SK-N-SH (cell line): ENCODE data around the gene FAM156B.
"Not testable (repeated sequence)": the region's sequence is repeated elsewhere in the genome, so short reads cannot be mapped to it uniquely, and the experiment has no call there.

Experiments used
- ELF1 ChIP-seq: IDR thresholded peaks from 2 replicates; pipeline ENCODE4 v1.4.0; 2012
- EP300 ChIP-seq, 2 experiments: IDR thresholded peaks; 2 replicates each; pipeline versions ENCODE4 v1.4.0 to v1.6.1; 2012; ENCODE audit warnings: borderline replicate concordance in 1 of 2, low read depth in 1 of 2, low read length in 1 of 2
- EZH2phosphoT487 ChIP-seq: fragments of 200-600 bp; sonication (generic); IDR thresholded peaks from 2 replicates; pipeline ENCODE4 v1.6.1; 2017; ENCODE audit warnings: low read depth, mixed run types, mild to moderate bottlenecking, antibody characterized with exemption, moderate library complexity, borderline replicate concordance
- GATA2 ChIP-seq: sonication (generic); formaldehyde crosslinking; IDR thresholded peaks from 2 replicates; pipeline ENCODE4 v1.5.0; 2020; ENCODE audit warnings: mild to moderate bottlenecking, missing genetic modification reagents
- RFX5 ChIP-seq: IDR thresholded peaks from 2 replicates; pipeline ENCODE4 v1.6.1; 2012; ENCODE audit warnings: mild to moderate bottlenecking, improper control_type of control experiment, low read length
- RXRA ChIP-seq: IDR thresholded peaks from 2 replicates; pipeline ENCODE4 v1.4.0; 2012; ENCODE audit warnings: low read depth, mild to moderate bottlenecking, borderline replicate concordance
- SIN3A ChIP-seq: IDR thresholded peaks from 2 replicates; pipeline ENCODE4 v1.6.1; 2012; ENCODE audit warnings: low read depth, mild to moderate bottlenecking, low read length, moderate library complexity, borderline replicate concordance
- TAF1 ChIP-seq: IDR thresholded peaks from 2 replicates; pipeline ENCODE4 v1.6.1; 2012; ENCODE audit warnings: low read depth, mild to moderate bottlenecking, low read length, moderate library complexity, borderline replicate concordance
- YY1 ChIP-seq: IDR thresholded peaks from 2 replicates; pipeline ENCODE4 v1.4.0; 2012; ENCODE audit warnings: low read depth, mild to moderate bottlenecking
- TF ChIP-seq, protein P1 (sequence below): fragments of 200-600 bp; sonication (generic); IDR thresholded peaks from 2 replicates; pipeline ENCODE4 v1.6.1; 2017; ENCODE audit warnings: antibody characterized with exemption, mild to moderate bottlenecking, moderate library complexity
- TF ChIP-seq, protein P2 (sequence below): fragments of 150-350 bp; IDR thresholded peaks from 2 replicates; pipeline ENCODE4 v1.6.1; 2017; ENCODE audit warnings: antibody characterized with exemption, low read length, low read depth, borderline replicate concordance
- TF ChIP-seq, protein P3 (sequence below): IDR thresholded peaks from 2 replicates; pipeline ENCODE4 v1.4.0; 2012; ENCODE audit warnings: low read depth
- TF ChIP-seq, protein P4 (sequence below): IDR thresholded peaks from 2 replicates; pipeline ENCODE4 v1.6.1; 2012; ENCODE audit warnings: mild to moderate bottlenecking, low read depth, low read length, moderate library complexity
- TF ChIP-seq, protein P5 (sequence below): fragments of 150-350 bp; IDR thresholded peaks from 2 replicates; pipeline ENCODE4 v1.6.1; 2016; ENCODE audit warnings: mild to moderate bottlenecking, low read depth, low read length

DNA sequence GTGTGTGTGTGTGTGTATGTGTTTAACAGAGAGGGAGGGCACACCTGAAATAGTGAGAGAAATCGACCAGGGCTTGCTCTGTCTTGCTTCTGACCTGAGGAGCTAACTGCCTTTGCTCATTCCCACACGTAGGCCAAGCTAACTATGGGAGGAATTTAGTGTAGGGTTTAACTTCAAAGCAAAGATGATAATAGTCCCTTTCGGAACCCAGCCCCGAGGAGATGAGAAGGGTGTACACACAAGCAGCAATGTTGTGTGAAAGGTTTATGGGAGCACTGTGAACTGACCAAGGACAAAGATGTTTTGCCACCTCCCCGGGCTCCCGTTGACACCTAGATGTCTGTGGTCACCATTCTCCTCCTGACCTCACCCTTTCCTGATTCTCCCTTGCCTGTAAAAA lies 20.7 kb upstream of the FAM156B start:
- TF ChIP-seq TAF1; EP300 (IDR thresholded peaks at IDR 0.05; ENCODE audit: borderline replicate concordance in 1 of 2, low read depth in 1 of 2, low read length in 1 of 2); SIN3A; ELF1; YY1; GATA2 (CRISPR knock-in tag); EZH2phosphoT487; RXRA; RFX5: not testable (repeated sequence)
- TF ChIP-seq, protein P1, sequence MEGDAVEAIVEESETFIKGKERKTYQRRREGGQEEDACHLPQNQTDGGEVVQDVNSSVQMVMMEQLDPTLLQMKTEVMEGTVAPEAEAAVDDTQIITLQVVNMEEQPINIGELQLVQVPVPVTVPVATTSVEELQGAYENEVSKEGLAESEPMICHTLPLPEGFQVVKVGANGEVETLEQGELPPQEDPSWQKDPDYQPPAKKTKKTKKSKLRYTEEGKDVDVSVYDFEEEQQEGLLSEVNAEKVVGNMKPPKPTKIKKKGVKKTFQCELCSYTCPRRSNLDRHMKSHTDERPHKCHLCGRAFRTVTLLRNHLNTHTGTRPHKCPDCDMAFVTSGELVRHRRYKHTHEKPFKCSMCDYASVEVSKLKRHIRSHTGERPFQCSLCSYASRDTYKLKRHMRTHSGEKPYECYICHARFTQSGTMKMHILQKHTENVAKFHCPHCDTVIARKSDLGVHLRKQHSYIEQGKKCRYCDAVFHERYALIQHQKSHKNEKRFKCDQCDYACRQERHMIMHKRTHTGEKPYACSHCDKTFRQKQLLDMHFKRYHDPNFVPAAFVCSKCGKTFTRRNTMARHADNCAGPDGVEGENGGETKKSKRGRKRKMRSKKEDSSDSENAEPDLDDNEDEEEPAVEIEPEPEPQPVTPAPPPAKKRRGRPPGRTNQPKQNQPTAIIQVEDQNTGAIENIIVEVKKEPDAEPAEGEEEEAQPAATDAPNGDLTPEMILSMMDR: not testable (repeated sequence)
- TF ChIP-seq, protein P2, sequence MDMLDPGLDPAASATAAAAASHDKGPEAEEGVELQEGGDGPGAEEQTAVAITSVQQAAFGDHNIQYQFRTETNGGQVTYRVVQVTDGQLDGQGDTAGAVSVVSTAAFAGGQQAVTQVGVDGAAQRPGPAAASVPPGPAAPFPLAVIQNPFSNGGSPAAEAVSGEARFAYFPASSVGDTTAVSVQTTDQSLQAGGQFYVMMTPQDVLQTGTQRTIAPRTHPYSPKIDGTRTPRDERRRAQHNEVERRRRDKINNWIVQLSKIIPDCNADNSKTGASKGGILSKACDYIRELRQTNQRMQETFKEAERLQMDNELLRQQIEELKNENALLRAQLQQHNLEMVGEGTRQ: not testable (repeated sequence)
- TF ChIP-seq, protein P3, sequence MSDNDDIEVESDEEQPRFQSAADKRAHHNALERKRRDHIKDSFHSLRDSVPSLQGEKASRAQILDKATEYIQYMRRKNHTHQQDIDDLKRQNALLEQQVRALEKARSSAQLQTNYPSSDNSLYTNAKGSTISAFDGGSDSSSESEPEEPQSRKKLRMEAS: not testable (repeated sequence)
- TF ChIP-seq, protein P4, sequence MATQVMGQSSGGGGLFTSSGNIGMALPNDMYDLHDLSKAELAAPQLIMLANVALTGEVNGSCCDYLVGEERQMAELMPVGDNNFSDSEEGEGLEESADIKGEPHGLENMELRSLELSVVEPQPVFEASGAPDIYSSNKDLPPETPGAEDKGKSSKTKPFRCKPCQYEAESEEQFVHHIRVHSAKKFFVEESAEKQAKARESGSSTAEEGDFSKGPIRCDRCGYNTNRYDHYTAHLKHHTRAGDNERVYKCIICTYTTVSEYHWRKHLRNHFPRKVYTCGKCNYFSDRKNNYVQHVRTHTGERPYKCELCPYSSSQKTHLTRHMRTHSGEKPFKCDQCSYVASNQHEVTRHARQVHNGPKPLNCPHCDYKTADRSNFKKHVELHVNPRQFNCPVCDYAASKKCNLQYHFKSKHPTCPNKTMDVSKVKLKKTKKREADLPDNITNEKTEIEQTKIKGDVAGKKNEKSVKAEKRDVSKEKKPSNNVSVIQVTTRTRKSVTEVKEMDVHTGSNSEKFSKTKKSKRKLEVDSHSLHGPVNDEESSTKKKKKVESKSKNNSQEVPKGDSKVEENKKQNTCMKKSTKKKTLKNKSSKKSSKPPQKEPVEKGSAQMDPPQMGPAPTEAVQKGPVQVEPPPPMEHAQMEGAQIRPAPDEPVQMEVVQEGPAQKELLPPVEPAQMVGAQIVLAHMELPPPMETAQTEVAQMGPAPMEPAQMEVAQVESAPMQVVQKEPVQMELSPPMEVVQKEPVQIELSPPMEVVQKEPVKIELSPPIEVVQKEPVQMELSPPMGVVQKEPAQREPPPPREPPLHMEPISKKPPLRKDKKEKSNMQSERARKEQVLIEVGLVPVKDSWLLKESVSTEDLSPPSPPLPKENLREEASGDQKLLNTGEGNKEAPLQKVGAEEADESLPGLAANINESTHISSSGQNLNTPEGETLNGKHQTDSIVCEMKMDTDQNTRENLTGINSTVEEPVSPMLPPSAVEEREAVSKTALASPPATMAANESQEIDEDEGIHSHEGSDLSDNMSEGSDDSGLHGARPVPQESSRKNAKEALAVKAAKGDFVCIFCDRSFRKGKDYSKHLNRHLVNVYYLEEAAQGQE: not testable (repeated sequence)
- TF ChIP-seq, protein P5, sequence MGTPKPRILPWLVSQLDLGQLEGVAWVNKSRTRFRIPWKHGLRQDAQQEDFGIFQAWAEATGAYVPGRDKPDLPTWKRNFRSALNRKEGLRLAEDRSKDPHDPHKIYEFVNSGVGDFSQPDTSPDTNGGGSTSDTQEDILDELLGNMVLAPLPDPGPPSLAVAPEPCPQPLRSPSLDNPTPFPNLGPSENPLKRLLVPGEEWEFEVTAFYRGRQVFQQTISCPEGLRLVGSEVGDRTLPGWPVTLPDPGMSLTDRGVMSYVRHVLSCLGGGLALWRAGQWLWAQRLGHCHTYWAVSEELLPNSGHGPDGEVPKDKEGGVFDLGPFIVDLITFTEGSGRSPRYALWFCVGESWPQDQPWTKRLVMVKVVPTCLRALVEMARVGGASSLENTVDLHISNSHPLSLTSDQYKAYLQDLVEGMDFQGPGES: not testable (repeated sequence)
